Suppressor macrophage treated with lipopolysaccharide for 4 hours (primary cell): ENCODE data around the gene PRPF39.

ENCODE experiments used
- DNase-seq: peaks from one replicate; pipeline ENCODE4 v3.0.0-alpha.2; 2020

The PRPF39 gene

DNA sequence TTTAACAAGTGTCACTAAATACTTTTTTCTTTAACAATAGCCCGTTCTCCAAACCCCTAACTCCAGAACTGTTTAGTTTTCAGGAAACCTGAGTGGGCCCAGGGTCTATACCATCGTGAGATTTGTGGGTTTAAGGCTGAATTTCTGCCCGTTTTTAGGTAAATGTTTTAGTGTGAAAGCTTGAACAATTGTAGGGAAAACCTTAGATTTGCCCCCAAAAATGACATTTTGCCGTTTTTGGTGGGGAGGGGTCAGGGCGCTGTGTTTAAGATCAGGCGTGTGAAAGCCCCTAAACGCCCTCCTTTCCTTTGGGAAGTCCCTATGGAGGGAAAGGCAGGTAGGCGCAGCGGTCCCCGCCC lies 320 bp upstream of the PRPF39 start:
- no peak for DNase-seq

- peak; percentile 22 for DNase-seq
Measured at GRCh38 chr14:45084946-45085346, 1.0 kb downstream of the PRPF39 start.

- peak; percentile 21 for DNase-seq
Measured at GRCh38 chr14:45089813-45090212, 5.9 kb downstream of the PRPF39 start.

GRCh38 chr14:45091710-45092109 lies 7.8 kb downstream of the PRPF39 start:
- no peak for DNase-seq

DNA sequence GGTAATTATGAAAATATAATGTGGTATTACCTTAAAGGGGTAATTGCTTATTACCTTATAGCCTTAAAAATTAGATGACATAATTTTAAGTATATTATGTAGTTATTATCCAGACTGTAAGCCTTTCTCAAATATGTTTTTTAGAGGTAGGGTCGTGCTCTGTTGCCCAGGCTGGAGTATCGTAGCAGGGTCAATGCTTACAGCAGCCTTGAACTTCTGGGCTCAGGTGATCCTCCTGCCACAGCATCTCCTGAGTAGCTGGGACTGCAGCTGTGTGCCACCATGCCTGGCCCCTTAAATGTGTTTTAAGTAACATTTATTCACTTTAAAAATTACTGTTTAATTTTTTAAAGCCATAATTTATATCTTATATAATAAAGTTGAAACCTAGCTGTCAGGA lies 10.4 kb downstream of the PRPF39 start:
- DNase-seq, result no peak

- DNase-seq, result no peak
Measured at GRCh38 chr14:45095143-45095542, 11.2 kb downstream of the PRPF39 start.

GRCh38 chr14:45096218-45096617 lies 12.3 kb downstream of the PRPF39 start:
- DNase-seq, result no peak

DNA sequence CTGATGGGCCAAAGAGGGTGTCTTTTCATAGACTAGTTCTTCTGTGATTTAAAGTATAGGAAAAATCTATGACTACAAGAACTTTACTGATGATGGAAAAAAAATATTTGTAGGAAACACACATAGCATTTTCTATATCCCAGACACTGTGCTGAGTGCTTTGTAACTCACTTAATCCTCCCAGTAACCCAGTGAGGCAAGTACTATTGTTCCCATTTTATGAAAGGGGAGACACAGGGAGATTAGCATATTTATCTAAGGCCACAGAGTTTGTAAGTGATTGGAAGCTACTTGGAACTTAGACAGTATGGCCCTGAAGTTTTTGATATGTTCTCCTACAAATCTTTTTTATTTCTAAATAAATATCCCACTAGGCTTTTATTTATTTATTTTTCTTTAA lies 19.9 kb downstream of the PRPF39 start:
- no peak for DNase-seq

GRCh38 chr14:45104561-45104960 lies 20.6 kb downstream of the PRPF39 start:
- DNase-seq, result no peak

DNA sequence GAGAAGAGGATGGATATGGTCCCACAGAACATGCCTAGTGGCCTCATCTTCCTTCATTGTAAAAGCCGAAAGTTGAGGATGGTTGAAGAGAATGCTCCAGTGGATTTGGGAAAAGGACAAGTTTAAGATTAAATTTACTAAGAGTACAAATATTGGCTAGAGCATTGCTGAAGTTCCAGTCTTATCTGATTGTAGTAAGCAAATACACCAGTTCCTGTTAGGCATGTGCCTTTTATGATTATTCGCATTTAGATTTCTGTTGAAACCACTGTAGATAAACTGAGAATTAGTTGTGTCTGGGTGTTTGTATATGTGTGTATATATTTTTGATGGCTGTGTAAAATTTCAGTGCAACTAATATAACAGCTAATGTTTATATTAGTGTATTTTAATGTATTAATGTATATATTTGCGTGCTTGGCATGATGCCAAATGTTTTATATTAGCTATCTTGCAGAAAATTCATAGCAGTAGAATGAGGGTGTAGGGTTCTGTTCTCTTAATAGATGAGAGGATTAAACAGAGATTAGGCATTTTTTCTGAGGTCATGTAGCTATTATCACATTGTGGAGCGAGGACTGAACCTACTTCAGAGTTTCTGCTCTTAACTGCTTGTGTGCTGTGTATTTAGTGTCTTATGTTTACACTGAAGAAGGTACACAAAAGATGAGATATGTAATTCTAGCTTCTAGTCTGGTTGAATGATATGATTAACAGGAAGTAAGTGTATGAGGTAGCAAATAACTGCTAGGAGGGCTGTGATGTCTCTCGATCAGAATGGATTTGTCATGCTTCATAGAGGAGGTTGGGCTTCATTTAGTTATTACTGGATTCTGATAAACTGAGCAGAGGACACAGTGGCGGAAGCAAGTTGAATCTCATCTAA lies 29.2 kb downstream of the PRPF39 start:
- no peak for DNase-seq

GRCh38 chr14:45114327-45114726 lies 30.4 kb downstream of the PRPF39 start:
- no peak for DNase-seq

- no peak for DNase-seq
Measured at GRCh38 chr14:45118594-45118993, 34.7 kb downstream of the PRPF39 start.

DNA sequence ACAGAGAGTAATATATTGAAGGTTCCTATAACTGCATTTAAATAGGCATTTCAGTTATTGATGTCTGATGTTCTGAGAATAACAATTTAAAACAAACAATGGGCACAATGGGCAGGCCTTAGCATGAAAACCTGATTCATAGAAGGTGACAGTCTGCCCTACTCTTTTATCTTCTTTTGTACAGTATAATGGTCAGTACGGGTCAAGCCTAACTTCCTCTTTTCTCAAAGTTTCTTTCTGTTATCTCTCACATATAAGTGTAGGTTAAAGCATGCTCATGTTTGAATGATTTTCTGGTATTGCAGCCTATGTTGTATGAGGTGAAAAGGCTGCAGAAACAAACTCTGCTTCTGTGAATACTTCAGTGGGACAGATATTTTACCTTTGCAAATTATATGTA lies 36.2 kb downstream of the PRPF39 start:
- no peak for DNase-seq

DNA sequence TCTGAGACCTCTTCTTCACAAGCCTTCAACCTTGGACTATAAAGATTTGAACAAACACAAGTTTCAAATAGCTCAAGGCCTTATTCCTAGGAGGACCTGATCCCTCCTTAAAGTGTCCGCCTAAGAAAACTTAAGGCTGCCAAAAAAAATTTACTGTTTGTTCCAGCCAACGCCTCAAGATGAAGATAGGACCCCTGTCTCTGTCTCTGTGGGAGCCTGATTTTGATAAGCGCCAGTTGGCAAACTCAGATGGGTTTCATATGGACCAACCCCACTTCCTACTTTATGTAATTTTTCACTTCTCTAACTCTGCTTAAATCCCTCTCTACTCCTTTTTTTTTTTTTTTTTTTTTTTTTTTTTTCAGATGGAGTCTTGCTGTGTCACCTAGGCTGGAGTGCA lies 39.4 kb downstream of the PRPF39 start:
- no peak for DNase-seq

DNA sequence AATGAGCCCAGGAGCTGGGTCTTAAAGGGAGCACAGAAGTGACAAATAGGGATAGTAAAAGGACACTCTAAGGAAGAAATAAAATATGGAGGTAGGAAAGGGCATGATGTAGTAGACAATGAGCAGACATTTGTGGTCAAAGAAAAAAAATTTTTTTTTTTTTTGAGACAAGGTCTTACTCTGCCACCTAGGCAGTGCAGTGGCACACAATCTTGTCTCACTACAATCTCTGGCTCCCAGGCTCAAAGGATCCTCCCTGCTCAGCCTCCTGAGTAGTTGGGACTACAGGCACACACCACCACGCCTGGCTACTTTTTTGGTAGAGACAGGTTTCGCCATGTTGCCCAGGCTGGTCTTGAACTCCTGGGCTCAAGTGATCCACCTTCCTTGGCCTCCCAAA lies 41.8 kb downstream of the PRPF39 start:
- DNase-seq, result no peak

DNA sequence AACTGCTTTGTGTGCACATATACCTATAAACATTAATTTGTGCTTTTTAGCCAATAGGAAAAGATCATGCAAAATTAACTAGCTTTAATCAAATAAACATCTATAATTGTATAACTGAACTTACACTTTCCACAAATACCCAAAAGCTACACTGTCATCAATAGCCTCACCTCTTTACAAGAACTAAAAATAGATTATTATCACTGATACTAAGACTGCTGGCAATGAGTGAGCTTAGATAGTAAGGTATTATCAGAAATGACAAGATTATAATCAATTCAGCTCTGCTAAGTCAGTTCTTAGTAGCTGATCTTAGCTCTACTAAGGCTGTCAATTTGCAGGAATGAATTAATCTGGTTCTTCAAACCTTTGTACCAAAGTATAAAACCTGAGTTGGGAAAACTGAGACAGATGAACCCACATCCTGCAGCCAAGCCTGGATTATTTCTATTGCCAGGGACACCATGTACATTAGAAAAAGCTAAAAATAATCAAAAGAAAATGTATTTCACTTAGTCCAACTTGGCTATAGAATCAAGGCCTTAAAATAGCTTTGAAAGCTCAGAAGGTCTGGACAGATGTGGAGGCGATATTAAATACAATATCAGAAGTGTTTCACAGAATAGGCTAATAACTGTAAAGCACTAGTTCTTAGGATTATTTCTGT lies 45.2 kb downstream of the PRPF39 start:
- DNase-seq, result no peak

- DNase-seq, result no peak
Measured at GRCh38 chr14:45133683-45134050, 49.8 kb downstream of the PRPF39 start.

- DNase-seq, result peak; percentile 99
Measured at GRCh38 chr14:45134051-45134958, 50.4 kb downstream of the PRPF39 start, which contains the start of gene FKBP3. TSS of gene FKBP3 (minus strand) at chr14:45134481. CDS start at chr14:45134456, 25 bp downstream.

- peak; percentile 34 for DNase-seq
Measured at GRCh38 chr14:45135156-45135555, 51.2 kb downstream of the PRPF39 start.

DNA sequence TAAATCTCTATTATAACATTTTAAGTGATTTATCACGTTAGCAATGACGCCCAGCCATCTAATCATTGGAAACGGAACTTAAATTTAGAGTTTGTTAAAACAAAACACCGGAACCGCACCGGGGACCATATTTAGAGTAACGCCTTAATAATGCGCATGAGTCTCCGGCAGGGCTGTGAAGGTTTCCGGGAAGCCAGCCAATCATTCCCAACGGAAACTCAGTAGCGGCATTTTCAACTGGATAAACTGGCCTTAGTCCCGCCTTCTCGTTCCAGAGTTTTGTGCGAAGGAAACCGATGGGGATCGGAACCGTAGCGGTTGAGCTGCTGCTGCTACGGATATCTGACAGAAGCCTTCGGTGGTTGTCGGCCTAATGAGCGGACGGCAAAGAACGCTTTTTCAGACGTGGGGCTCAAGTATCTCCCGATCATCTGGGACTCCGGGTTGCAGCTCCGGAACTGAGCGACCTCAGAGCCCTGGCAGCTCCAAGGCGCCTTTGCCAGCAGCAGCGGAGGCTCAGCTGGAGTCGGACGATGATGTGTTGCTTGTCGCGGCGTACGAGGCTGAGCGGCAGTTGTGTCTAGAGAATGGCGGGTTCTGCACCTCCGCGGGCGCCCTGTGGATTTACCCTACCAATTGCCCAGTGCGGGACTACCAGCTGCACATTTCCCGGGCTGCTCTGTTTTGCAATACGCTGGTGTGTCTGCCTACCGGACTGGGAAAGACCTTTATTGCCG lies 51.9 kb downstream of the PRPF39 start, which contains the start of gene FANCM:
FANCM (plus strand) TSS at position 272 of the 737 bp plus-strand sequence; CDS start at position 374, 102 bp downstream.
- DNase-seq, result peak; percentile 97

GRCh38 chr14:45136399-45136798 lies 52.5 kb downstream of the PRPF39 start:
- DNase-seq, result no peak

DNA sequence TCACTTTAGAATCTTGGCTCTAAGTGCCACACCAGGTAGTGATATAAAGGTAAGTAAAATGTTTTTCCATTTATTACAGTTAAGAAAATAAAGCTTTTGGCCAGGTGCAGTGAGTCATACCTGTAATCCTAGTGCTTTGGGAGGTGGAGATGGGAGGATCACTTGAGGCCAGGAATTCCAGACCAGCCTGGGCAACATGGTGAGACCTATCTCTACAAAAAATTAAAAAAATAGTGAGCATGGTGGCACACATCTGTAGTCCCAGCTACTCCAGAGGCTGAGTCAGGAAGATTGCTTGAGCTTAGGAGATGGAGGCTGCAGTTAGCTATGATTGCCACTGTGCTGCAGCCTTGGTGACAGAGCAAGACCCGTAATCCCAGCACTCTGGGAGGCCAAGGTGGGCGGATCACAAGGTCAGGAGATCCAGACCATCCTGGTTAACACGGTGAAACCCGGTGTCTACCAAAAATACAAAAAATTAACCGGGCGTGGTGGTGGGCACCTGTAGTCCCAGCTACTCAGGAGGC lies 56.8 kb downstream of the PRPF39 start:
- no peak for DNase-seq
